ENCODE data around the gene TMEM53. TPM values are rescaled to one million over a fixed set of nuclear protein-coding genes. Genes with fewer than 3 reads are reported as not detected.

The TMEM53 gene
- total RNA-seq, 1 donor, result 9.2 TPM

- no peak overlapping the region for H3K4me3 ChIP-seq (ENCODE audit: low read depth, low read length)
- no peak for DNase-seq (ENCODE audit: low read depth)
- TF ChIP-seq CTCF (IDR thresholded peaks at IDR 0.05; ENCODE audit: insufficient read depth, low read length), result no peak
Observed at GRCh38 chr1:44649788-44650158, 24.5 kb downstream of the TMEM53 start.

DNA sequence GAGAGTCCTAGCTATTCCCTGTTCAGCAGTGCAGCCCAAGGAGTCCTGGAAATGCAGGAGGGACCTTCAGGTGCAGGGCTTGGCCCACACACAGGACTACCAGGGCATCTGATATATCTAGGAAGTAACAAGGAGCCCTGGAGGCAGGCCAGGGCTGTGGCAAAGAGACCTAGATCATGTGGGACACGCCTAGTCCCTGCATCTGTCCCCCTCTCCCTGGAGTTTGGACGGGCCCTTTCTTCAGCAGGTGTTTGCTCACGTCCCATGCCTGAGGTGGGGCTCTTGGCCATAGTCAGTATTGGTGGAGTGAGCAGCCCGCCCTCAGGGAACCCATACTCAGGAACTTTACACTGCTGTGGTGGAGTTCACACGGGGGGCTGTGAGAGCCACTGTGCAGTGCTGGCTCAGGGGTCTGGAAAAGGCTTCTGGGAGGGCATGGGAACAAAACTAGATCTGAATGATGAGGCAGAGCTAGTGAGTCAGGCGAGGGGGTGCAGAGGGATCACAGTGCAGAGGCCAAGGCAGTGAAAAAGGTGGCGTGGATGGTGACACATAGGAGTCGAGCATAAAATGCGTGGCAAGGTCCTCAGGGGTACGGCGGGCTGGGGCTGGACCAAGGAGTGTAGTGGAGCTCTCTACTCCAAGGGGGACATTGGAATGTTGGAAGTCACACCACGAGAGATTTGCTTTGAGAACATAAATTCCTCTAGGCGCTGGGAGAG lies 25.6 kb downstream of the TMEM53 start:
- TF ChIP-seq CTCF (IDR thresholded peaks at IDR 0.05; ENCODE audit: insufficient read depth, low read length), result no peak
- H3K4me3 ChIP-seq (ENCODE audit: low read depth, low read length), result no peak overlapping the region
- DNase-seq (ENCODE audit: low read depth), result no peak

DNA sequence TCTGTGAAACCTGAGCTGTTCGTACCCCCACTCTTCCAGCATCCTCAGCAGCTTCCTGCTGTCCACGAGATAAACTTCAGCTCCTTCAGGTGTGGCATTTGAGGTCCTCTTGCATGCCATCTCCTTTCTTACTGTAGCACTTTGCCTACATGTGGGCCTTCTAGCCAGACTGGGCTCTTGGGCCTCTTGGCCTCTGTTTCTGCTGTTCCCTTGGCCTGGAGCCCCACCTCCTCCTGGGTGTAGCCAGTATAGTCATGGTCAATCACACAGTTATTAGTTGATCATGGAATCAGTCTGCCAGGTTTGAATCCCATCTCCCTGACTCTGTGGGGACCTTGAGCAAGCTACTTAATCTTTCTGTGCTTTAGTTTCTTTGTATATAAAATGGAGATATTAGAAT lies 26.4 kb downstream of the TMEM53 start:
- no peak for DNase-seq (ENCODE audit: low read depth)
- no peak for TF ChIP-seq CTCF (IDR thresholded peaks at IDR 0.05; ENCODE audit: insufficient read depth, low read length)
- no peak overlapping the region for H3K4me3 ChIP-seq (ENCODE audit: low read depth, low read length)

DNA sequence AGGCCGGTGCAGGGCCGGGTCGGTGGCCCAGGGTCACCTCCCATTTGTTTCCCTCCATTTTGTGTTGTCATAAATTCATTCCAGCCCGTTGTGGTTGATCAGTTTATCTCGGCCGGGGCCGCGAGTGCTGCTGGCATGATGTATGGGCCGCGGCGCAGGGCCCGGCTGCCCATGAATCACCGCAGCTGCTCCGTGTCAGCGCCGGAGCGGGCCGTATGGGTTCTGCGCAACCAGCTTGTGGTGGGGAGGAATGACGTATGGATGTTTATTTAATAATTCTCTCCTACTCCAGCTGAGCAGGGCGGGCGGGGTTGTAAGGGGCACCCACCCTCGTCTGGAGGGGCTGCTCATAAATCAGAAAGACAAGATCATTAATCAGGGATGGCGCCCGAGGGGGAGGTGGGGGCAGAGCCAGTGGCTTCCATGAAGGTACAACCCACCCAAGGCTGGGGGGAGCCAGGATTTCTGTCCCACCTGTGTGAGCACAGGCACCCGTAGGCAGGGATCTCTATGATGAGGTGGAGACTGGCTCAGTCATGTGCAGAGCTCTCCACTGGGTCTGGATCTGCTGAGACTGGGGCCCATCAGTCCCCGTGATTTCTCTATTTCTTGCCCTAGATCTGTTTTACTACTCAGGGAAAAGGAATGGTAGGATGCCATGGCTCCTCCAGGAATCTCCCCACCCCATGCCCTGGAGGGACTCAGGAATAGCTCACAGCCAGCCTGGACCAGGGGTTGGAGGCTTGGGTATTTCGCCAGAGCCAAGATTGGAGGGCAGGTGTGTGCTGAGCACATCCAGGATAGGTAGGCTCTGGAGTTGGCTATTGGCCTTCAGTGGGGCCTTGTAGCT lies 27.8 kb downstream of the TMEM53 start:
- H3K4me3 ChIP-seq (ENCODE audit: low read depth, low read length), result no peak overlapping the region
- TF ChIP-seq CTCF (IDR thresholded peaks at IDR 0.05; ENCODE audit: insufficient read depth, low read length), result no peak
- DNase-seq (ENCODE audit: low read depth), result peak; percentile 21

GRCh38 chr1:44645476-44646244 lies 28.6 kb downstream of the TMEM53 start:
- peak; percentile 63 for DNase-seq (ENCODE audit: low read depth)
- TF ChIP-seq CTCF (IDR thresholded peaks at IDR 0.05; ENCODE audit: insufficient read depth, low read length), result no peak
- H3K4me3 ChIP-seq (ENCODE audit: low read depth, low read length), result no peak overlapping the region

- H3K4me3 ChIP-seq (ENCODE audit: low read depth, low read length), result no peak overlapping the region
- no peak for DNase-seq (ENCODE audit: low read depth)
- no peak for TF ChIP-seq CTCF (IDR thresholded peaks at IDR 0.05; ENCODE audit: insufficient read depth, low read length)
Observed at GRCh38 chr1:44644806-44645205, 29.5 kb downstream of the TMEM53 start.
